WERI-Rb-1 (cell line): ENCODE measurements around the gene RSPH1.

Experiments
- DNase-seq: peaks from one replicate; pipeline ENCODE4 v3.0.0-alpha.2; 2020
- H3K27ac ChIP-seq: fragments of 250-450 bp; sonication (Bioruptor Pico); 2 replicates; pipeline ENCODE4 v1.5.1; 2020; ENCODE audit warnings: mild to moderate bottlenecking, moderate library complexity
- H3K27me3 ChIP-seq: fragments of 250-450 bp; sonication (Bioruptor Pico); 2 replicates; pipeline ENCODE4 v1.5.1; 2021; ENCODE audit warnings: mild to moderate bottlenecking, low read depth, moderate library complexity; ENCODE audit not compliant: insufficient read depth, severe bottlenecking
- H3K36me3 ChIP-seq: fragments of 250-450 bp; sonication (Bioruptor Pico); 2 replicates; pipeline ENCODE4 v1.5.1; 2020; ENCODE audit warnings: mild to moderate bottlenecking, moderate library complexity
- H3K4me3 ChIP-seq: 2 replicates; pipeline ENCODE4 v1.5.1; 2011; ENCODE audit warnings: low read depth, mild to moderate bottlenecking, control low read depth, low read length
- H3K9me3 ChIP-seq: fragments of 250-450 bp; sonication (Bioruptor Pico); 2 replicates; pipeline ENCODE4 v1.5.1; 2021; ENCODE audit warnings: mild to moderate bottlenecking, moderate library complexity; ENCODE audit not compliant: severe bottlenecking
- TF ChIP-seq, protein P1 (sequence below): IDR thresholded peaks from 2 replicates; pipeline ENCODE4 v1.5.1; 2011; ENCODE audit warnings: low read depth, mild to moderate bottlenecking, control low read depth, inconsistent platforms, low read length

Gene RSPH1

DNA sequence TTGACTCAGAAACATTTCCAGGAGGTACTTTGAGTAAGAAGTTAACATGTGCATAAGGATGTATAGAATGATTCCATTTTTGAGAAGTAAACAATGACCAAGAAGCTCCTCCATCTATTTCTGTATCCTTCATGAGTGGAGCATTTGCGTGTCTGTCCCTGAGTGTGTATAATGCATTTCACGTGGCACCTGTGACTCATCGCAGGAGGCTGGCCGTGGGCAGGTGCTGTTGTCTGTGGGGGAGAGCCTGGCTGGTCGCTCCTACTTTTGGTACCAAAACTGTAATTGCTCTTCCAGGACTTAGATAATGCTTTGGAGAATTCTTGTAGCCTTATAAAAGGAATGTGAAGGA lies 34.1 kb upstream of the RSPH1 start:
- Histone ChIP-seq H3K36me3 (no peaks in the 10 kb centered on the region), H3K9me3 (no peaks in the 10 kb centered on the region), H3K4me3 (no peak overlapping the region), H3K27me3 (no peaks in the 10 kb centered on the region), H3K27ac (no peak overlapping the region)
- TF ChIP-seq, protein P1, sequence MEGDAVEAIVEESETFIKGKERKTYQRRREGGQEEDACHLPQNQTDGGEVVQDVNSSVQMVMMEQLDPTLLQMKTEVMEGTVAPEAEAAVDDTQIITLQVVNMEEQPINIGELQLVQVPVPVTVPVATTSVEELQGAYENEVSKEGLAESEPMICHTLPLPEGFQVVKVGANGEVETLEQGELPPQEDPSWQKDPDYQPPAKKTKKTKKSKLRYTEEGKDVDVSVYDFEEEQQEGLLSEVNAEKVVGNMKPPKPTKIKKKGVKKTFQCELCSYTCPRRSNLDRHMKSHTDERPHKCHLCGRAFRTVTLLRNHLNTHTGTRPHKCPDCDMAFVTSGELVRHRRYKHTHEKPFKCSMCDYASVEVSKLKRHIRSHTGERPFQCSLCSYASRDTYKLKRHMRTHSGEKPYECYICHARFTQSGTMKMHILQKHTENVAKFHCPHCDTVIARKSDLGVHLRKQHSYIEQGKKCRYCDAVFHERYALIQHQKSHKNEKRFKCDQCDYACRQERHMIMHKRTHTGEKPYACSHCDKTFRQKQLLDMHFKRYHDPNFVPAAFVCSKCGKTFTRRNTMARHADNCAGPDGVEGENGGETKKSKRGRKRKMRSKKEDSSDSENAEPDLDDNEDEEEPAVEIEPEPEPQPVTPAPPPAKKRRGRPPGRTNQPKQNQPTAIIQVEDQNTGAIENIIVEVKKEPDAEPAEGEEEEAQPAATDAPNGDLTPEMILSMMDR: no peak
- DNase-seq: no peak

DNA sequence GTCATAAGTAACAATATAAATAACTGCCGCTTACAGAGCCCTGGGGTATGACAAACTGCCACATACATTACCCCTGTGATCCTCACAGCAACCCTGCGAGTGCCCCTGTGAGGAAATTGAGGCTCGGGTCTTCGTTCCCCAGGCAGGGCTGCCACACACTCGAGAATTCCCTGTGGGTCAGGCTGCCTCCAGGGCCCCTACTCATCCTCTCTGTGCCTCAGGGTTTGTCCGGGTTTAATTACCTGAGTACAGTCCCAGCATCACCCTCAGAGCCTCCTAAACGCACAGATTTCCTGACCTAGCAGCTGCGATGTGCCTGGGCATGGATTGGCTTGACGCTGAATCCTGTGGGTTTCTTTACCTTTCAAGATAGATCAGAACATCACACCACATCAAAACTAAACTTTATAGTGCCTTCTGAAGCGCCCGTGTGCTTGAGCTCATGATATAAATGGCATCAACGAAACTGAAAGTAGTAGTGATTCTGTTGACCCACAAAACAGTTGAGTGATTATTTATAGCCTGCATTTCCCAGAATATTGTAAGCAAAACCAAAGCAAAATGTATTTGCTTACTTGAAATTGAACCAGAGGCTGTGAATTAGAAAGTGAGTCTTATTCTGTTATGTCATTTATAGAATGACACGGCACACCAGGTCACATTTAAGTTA lies 31.6 kb upstream of the RSPH1 start:
- no peak for DNase-seq
- TF ChIP-seq, protein P1: no peak
- Histone ChIP-seq H3K9me3 (no peaks in the 10 kb centered on the region), H3K27ac (no peak overlapping the region), H3K4me3 (no peak overlapping the region), H3K36me3 (no peaks in the 10 kb centered on the region), H3K27me3 (no peaks in the 10 kb centered on the region)

DNA sequence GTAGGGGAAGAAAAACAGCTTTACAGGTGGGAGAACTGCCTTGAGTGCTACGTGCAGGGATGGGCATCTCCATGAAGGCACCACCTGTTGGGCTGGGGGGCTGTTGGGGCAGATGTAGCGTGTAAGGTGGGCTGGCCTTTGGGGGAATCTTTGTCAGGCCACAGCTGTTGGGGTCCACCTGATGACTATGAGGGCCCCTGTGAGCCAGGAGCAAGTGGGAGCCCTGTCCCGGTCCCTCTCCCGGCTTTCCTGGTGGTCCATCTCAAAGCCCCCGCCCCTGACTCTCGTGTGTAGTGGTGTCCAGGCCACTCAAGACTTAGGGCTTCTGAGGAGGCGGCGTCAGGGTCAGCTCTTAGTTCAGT lies 31.1 kb upstream of the RSPH1 start:
- H3K27ac ChIP-seq: no peak overlapping the region
- no peak for DNase-seq
- TF ChIP-seq, protein P1: no peak

DNA sequence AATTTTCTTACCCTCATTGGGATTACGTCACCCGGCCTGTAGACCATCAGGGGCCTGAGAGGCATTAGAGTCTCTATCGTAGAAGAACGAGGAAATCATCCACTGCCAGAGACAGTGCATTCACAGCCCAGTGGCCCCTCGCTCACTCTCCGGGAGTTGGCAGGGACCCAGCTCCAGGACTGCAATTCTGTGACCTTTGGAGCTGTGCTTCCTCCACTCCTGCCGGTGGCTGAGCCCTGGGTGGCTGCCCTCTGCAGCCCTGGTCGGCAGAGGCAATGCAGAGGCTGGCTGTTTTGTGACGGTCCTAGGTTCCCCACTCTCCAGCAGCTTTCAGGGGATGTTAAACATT lies 30.3 kb upstream of the RSPH1 start:
- Histone ChIP-seq H3K27ac (no peak overlapping the region), H3K27me3 (no peaks in the 10 kb centered on the region), H3K4me3 (no peak overlapping the region), H3K9me3 (no peaks in the 10 kb centered on the region), H3K36me3 (no peaks in the 10 kb centered on the region)
- TF ChIP-seq, protein P1: no peak
- DNase-seq: peak; percentile 56

More for the DNA sequence above, 31.1 kb upstream of the RSPH1 start:
- Histone ChIP-seq H3K36me3 (no peaks in the 10 kb centered on the region), H3K4me3 (no peak overlapping the region), H3K27me3 (no peaks in the 10 kb centered on the region), H3K9me3 (no peaks in the 10 kb centered on the region)

DNA sequence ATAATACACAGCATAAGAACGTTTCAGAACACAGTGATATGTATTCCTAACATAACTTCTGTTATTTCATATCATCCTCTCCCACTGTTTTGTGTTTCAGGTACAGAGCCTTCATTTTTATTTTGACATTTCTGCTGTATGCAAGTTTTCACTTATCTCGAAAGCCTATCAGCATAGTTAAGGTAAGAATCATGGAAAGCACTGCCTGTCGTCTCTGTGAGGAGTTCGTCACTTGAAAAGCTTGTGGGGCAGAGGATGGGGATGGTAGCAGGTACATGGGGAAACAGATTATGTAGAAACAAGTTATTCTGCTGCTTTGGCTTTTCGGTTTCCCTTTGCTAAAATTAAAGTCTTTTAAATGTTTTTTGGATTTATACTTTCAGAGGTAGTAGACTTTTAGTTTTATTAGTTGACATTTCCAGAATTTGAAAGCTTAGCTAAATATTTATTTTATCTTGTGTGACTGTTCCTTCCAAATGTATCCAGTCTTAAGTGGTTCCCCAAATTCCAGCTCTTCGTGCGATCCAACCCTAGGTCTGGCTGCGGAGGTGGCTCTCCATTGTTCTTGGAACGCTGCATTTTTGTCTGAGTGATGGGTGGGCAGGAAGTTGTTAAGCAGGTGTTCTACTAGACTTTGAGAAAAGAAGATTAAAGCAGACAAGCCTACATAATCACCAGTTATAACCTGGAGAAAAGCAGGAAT lies 29.8 kb upstream of the RSPH1 start:
- TF ChIP-seq, protein P1: no peak
- DNase-seq: no peak

More for the DNA sequence above, 29.8 kb upstream of the RSPH1 start:
- Histone ChIP-seq H3K9me3 (no peaks in the 10 kb centered on the region), H3K27ac (no peak overlapping the region), H3K4me3 (no peak overlapping the region), H3K36me3 (no peaks in the 10 kb centered on the region), H3K27me3 (no peaks in the 10 kb centered on the region)
